ENCODE results near the gene SIX5. TPM values are rescaled to one million over a fixed set of nuclear protein-coding genes. Genes with fewer than 3 reads are reported as not detected.
A peak's percentile ranks its signal among the peaks of the same experiment; 100 is the strongest.
"Not testable (repeated sequence)": the region's sequence is repeated elsewhere in the genome, so short reads cannot be mapped to it uniquely, and the experiment has no call there.

SIX5 gene
- total RNA-seq, 2 experiments from 2014 or later, result 0.53 to 0.89 TPM

- DNase-seq (no peak), ATAC-seq (no peak)
- no peak overlapping the region for H3K4me3 Mint-ChIP-seq
- H3K27ac Mint-ChIP-seq, result no peak overlapping the region
- ChIA-PET CTCF (interaction anchor here (6.3 to 9.6 kb wide), 2 partner anchors 12 to 35 kb away, joined by 32 to 238 read pairs; partner anchors contain the start of gene SIX5), POLR2A (interaction anchor here (0.6 kb wide), 1 partner anchor 47 kb away, joined by 3 read pairs; no protein-coding TSS in a partner anchor)
- H3K27me3 Mint-ChIP-seq (ENCODE audit: low read depth), result peaks cover 9% of the 10 kb centered on the region
- peaks cover 14% of the 10 kb centered on the region for H3K4me1 Mint-ChIP-seq (ENCODE audit: low read depth)
- H3K36me3 Mint-ChIP-seq (ENCODE audit: low read depth), result no peaks in the 10 kb centered on the region
- no peaks in the 10 kb centered on the region for H3K9me3 Mint-ChIP-seq (ENCODE audit: insufficient read depth)
These were observed 36.7 kb upstream of the SIX5 start for GRCh38 chr19:45805719-45806118.

GRCh38 chr19:45804959-45805230, 35.8 kb upstream of the SIX5 start:
- Mint-ChIP-seq H3K27me3 (ENCODE audit: low read depth) (peaks cover 9% of the 10 kb centered on the region), H3K4me3 (no peak overlapping the region), H3K4me1 (ENCODE audit: low read depth) (peaks cover 7% of the 10 kb centered on the region), H3K36me3 (ENCODE audit: low read depth) (no peaks in the 10 kb centered on the region), H3K9me3 (ENCODE audit: insufficient read depth) (no peaks in the 10 kb centered on the region), H3K27ac (no peak overlapping the region)
- DNase-seq (no peak), ATAC-seq (no peak)
- ChIA-PET CTCF (interaction anchor here (6.3 to 9.6 kb wide), 2 partner anchors 13 to 34 kb away, joined by 32 to 238 read pairs; partner anchors contain the start of gene SIX5), POLR2A (no interaction called here)

- DNase-seq, result no peak
- ATAC-seq, result no peak
- Mint-ChIP-seq H3K27ac (no peak overlapping the region), H3K9me3 (ENCODE audit: insufficient read depth) (no peaks in the 10 kb centered on the region), H3K4me1 (ENCODE audit: low read depth) (peaks cover 2% of the 10 kb centered on the region), H3K4me3 (no peak overlapping the region), H3K36me3 (ENCODE audit: low read depth) (no peaks in the 10 kb centered on the region), H3K27me3 (ENCODE audit: low read depth) (peaks cover 9% of the 10 kb centered on the region)
- CTCF ChIA-PET, result interaction anchor here (6.3 to 9.6 kb wide), 2 partner anchors 13 to 33 kb away, joined by 32 to 238 read pairs; partner anchors contain the start of gene SIX5
- POLR2A ChIA-PET, result no interaction called here
These were observed 35.3 kb upstream of the SIX5 start for GRCh38 chr19:45804140-45804958.

- Mint-ChIP-seq H3K27me3 (ENCODE audit: low read depth) (peaks cover 22% of the 10 kb centered on the region), H3K9me3 (ENCODE audit: insufficient read depth) (no peaks in the 10 kb centered on the region), H3K4me1 (ENCODE audit: low read depth) (peaks cover 5% of the 10 kb centered on the region), H3K27ac (no peak overlapping the region), H3K36me3 (ENCODE audit: low read depth) (no peaks in the 10 kb centered on the region), H3K4me3 (no peak overlapping the region)
- POLR2A ChIA-PET, result no interaction called here
- CTCF ChIA-PET, result interaction anchor here (1.5 to 9.6 kb wide), 3 partner anchors 16 to 61 kb away, joined by 4 to 238 read pairs (median 32); partner anchors contain the start of genes SIX5 and SYMPK
- no peak for ATAC-seq
- DNase-seq, result no peak
These were observed 32.6 kb upstream of the SIX5 start for GRCh38 chr19:45801603-45802175.

DNA sequence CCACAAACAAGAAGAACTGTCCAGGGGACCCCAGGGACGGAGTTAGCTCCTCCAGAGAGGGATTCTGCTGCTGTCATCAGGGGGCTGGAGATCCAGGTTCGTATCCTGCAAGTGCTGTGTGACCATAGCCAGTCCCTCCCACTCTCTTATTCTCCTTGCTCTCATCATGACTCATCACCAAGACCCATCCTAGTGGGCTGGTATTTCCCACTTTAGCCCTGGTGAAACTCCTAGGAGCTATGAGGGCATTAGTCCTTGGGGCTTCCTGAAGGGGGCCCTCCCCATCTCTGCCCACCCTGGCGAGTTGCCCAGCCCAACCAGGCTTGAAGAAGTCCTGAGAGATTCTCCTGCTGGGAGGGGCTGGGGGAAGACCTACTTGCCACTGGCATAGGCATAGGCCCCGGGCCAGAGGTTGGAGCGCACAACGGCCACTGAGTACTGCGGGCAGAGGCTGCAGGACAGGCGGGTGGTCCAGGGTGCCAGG, 31.1 kb upstream of the SIX5 start:
- Mint-ChIP-seq H3K9me3 (ENCODE audit: insufficient read depth) (no peaks in the 10 kb centered on the region), H3K36me3 (ENCODE audit: low read depth) (no peaks in the 10 kb centered on the region), H3K27ac (no peak overlapping the region), H3K4me1 (ENCODE audit: low read depth) (peaks cover 5% of the 10 kb centered on the region), H3K4me3 (no peak overlapping the region), H3K27me3 (ENCODE audit: low read depth) (peaks cover 28% of the 10 kb centered on the region)
- no peak for DNase-seq
- ChIA-PET POLR2A (interaction anchor here (0.6 to 1.2 kb wide), 2 partner anchors 31 to 44 kb away, joined by 3 to 8 read pairs; partner anchors contain the start of gene SIX5), CTCF (interaction anchor here (1.1 to 9.6 kb wide), 15 partner anchors 8 to 108 kb away, joined by 3 to 238 read pairs (median 9); partner anchors contain the start of genes QPCTL, RSPH6A, SIX5 and SNRPD2)
- ATAC-seq, result no peak

DNA sequence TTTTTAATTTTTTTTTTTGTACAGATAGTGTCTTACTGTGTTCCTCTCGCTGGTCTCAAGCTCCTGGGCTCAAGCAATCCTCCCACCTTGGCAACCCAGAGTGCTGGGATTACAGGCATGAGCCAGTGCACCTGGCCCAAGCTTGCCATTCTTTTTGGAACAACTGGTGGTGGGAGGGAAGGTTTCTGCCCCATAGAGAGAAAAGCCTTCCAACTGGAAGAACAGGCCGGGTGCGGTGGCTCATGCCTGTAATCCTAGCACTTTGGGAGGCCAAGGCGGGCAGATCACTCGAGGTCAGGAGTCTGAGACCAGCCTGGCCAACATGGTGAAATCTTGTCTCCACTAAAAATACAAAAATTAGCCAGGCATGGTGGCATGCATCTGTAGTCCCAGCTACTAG, 30.5 kb upstream of the SIX5 start:
- H3K36me3 Mint-ChIP-seq (ENCODE audit: low read depth), result not testable (repeated sequence)

DNA sequence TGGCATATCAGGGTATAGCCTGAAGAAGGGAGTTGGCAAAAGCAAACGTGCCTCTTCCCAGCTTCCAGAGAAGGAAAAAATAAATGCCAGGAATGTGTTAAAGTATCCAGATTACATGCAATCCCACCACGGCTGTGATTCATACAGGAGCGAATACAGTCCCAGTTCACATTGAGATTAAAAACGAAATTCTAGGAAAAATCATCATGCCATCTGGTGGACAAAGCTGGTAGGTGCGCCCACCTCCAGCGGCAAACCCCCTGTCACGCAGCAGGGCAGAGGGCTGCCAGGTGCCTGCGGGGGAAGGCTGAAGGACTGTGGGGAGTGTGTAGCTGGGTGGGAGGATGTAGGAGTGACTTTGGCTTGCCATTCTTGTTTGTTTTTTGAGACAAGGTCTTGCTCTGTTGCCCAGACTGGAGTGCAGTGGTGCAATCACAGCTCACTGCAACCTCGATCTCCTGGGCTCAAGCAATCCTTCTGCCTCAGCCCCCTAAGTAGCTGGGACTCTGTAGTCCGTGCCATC, 30.0 kb upstream of the SIX5 start:
- DNase-seq (peak; percentile 65), ATAC-seq (peak; percentile 66)
- peaks cover 34% of the 10 kb centered on the region for H3K27me3 Mint-ChIP-seq (ENCODE audit: low read depth)

More for the DNA sequence above, 30.5 kb upstream of the SIX5 start:
- not testable (repeated sequence) for H3K4me1 Mint-ChIP-seq (ENCODE audit: low read depth); H3K9me3 Mint-ChIP-seq (ENCODE audit: insufficient read depth); H3K27ac Mint-ChIP-seq; ATAC-seq; DNase-seq; H3K4me3 Mint-ChIP-seq
- ChIA-PET CTCF (interaction anchor here (0.6 to 9.6 kb wide), 20 partner anchors 8 to 215 kb away, joined by 3 to 238 read pairs (median 5); partner anchors contain the start of genes OPA3, QPCTL, RSPH6A and SIX5), POLR2A (interaction anchor here (1.2 kb wide), 1 partner anchor 30 kb away, joined by 8 read pairs; the partner anchor contains the start of gene SIX5)
- peaks cover 33% of the 10 kb centered on the region for H3K27me3 Mint-ChIP-seq (ENCODE audit: low read depth)

DNA sequence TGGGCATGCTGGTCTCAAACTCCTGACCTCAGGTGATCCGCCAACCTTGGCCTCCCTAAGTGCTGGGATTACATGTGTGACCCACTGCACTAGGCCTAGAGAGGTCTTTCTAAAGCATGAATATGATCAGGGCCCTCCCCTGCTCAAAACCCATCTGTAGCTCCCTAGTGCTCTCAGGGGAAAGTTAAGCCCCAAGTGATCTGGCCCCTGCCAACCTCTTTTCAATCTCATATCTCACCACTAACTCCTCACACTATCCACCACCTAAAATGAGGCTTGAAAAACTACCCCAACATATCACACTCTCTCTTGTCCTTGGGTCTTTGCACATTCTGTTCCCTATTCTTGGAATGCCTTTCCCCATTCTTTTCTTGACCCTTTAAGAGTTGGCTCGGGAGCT, 25.6 kb upstream of the SIX5 start:
- ChIA-PET POLR2A (no interaction called here), CTCF (interaction anchor here (2.2 to 8.2 kb wide), 2 partner anchors 23 to 25 kb away, joined by 8 to 62 read pairs; partner anchors contain the start of gene SIX5)
- DNase-seq (no peak), ATAC-seq (no peak)
- Mint-ChIP-seq H3K27me3 (ENCODE audit: low read depth) (peaks cover 42% of the 10 kb centered on the region), H3K9me3 (ENCODE audit: insufficient read depth) (no peaks in the 10 kb centered on the region), H3K4me3 (no peak overlapping the region), H3K27ac (no peak overlapping the region), H3K4me1 (ENCODE audit: low read depth) (peaks cover 32% of the 10 kb centered on the region), H3K36me3 (ENCODE audit: low read depth) (peaks cover 7% of the 10 kb centered on the region)

More for the DNA sequence above, 30.0 kb upstream of the SIX5 start:
- Mint-ChIP-seq H3K9me3 (ENCODE audit: insufficient read depth) (no peaks in the 10 kb centered on the region), H3K27ac (no peak overlapping the region), H3K36me3 (ENCODE audit: low read depth) (no peaks in the 10 kb centered on the region), H3K4me1 (ENCODE audit: low read depth) (peaks cover 5% of the 10 kb centered on the region), H3K4me3 (no peak overlapping the region)
- POLR2A ChIA-PET, result interaction anchor here (1.2 kb wide), 1 partner anchor 30 kb away, joined by 8 read pairs; the partner anchor contains the start of gene SIX5
- CTCF ChIA-PET, result interaction anchor here (0.6 to 9.6 kb wide), 21 partner anchors 8 to 214 kb away, joined by 3 to 238 read pairs (median 5); partner anchors contain the start of genes OPA3, QPCTL, RSPH6A and SIX5

DNA sequence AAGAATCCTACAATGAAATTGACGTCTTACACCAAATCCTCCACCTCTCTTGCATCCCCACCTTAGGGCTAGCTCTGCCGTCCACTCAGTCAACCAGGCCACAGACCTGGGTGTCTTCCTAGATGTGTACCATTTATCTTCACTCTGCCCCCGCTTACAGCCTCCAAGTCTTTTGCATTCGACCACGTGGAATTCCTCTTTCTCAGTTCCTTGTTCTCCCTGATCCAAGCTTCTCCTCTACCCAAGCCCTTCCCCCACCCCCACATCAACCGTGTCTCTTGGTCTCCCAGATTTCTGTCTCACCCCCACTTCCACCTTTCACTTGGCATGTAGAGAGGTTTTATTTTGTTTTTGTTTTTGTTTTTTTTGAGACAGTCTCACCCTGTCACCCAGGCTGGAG, 24.8 kb upstream of the SIX5 start:
- no peak overlapping the region for H3K27ac Mint-ChIP-seq
- peaks cover 29% of the 10 kb centered on the region for H3K4me1 Mint-ChIP-seq (ENCODE audit: low read depth)
- H3K36me3 Mint-ChIP-seq (ENCODE audit: low read depth), result peaks cover 15% of the 10 kb centered on the region
- peaks cover 46% of the 10 kb centered on the region for H3K27me3 Mint-ChIP-seq (ENCODE audit: low read depth)
- no peak for ATAC-seq
- no peak overlapping the region for H3K4me3 Mint-ChIP-seq
- POLR2A ChIA-PET, result no interaction called here
- no peak for DNase-seq
- CTCF ChIA-PET, result interaction anchor here (2.5 to 8.2 kb wide), 2 partner anchors 15 to 25 kb away, joined by 8 to 62 read pairs; partner anchors contain the start of gene SIX5
- H3K9me3 Mint-ChIP-seq (ENCODE audit: insufficient read depth), result no peaks in the 10 kb centered on the region

GRCh38 chr19:45793178-45793564, 24.1 kb upstream of the SIX5 start:
- ChIA-PET POLR2A (interaction anchor here (0.6 kb wide), 1 partner anchor 77 kb away, joined by 4 read pairs; no protein-coding TSS in a partner anchor), CTCF (interaction anchor here (1.0 to 8.2 kb wide), 4 partner anchors 14 to 101 kb away, joined by 3 to 62 read pairs (median 10); partner anchors contain the start of genes QPCTL and SIX5)
- ATAC-seq (no peak), DNase-seq (no peak)
- H3K27ac Mint-ChIP-seq, result peak overlapping the region; percentile 84
- H3K36me3 Mint-ChIP-seq (ENCODE audit: low read depth), result peaks cover 22% of the 10 kb centered on the region
- H3K4me1 Mint-ChIP-seq (ENCODE audit: low read depth), result peaks cover 27% of the 10 kb centered on the region
- H3K27me3 Mint-ChIP-seq (ENCODE audit: low read depth), result peaks cover 50% of the 10 kb centered on the region
- H3K9me3 Mint-ChIP-seq (ENCODE audit: insufficient read depth), result no peaks in the 10 kb centered on the region
- H3K4me3 Mint-ChIP-seq, result peak overlapping the region; percentile 73

DNA sequence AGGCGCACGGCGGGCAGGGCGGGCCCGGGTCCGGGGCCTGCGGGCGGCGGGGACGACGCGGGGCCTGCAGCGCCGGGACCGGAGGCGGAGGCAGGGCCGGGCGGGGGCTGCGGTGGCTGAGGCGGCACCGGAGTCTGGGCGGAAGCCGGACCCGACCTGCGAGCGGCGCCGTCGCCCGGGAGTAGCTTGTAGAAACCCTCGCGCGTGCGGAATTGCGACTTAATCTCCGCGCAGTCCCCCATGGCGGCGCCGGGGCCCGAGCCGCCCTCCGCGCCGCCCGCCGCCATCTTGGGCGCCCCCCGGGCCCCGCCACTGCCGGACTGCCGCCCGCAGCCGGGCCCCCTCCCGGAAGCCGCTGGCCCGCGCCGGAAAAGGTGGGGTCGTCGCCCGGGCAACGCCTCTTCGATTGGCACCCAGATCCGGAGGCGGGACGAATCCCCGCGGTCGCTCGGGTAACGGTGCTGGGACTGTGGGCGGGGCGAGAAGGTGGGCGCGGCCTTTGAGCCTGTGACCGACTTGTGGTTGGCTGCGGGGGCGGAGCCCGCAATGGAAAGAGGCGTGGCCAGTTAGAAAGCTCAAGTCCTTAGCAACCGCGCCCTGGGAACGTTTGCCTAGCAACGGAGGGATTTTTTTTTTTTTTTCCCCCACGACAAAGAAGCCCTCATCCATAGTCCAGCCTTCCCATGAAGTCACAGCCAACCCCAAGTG, 23.6 kb upstream of the SIX5 start, which contains the start of gene DMWD:
TSS of gene DMWD (minus strand) at position 376 of the 708 bp plus-strand sequence. CDS start at position 287, 89 bp downstream.
- peak; percentile 100 for DNase-seq
- H3K4me1 Mint-ChIP-seq (ENCODE audit: low read depth), result peaks cover 27% of the 10 kb centered on the region
- ATAC-seq, result peak; percentile 85

More for the DNA sequence above, 23.6 kb upstream of the SIX5 start, which contains the start of gene DMWD:
- ChIA-PET POLR2A (interaction anchor here (0.6 to 1.2 kb wide), 2 partner anchors 62 to 76 kb away, joined by 4 read pairs; partner anchors contain the start of gene FBXO46), CTCF (interaction anchor here (1.0 to 8.2 kb wide), 6 partner anchors 14 to 100 kb away, joined by 3 to 62 read pairs (median 6); partner anchors contain the start of genes QPCTL and SIX5)
- peaks cover 24% of the 10 kb centered on the region for H3K36me3 Mint-ChIP-seq (ENCODE audit: low read depth)
- peak within 1 kb of the TSS; percentile 84 for H3K27ac Mint-ChIP-seq
- no peaks in the 10 kb centered on the region for H3K9me3 Mint-ChIP-seq (ENCODE audit: insufficient read depth)
- peaks cover 49% of the 10 kb centered on the region for H3K27me3 Mint-ChIP-seq (ENCODE audit: low read depth)
- peak within 1 kb of the TSS; percentile 82 for H3K4me3 Mint-ChIP-seq

Data from activated CD8-positive, alpha-beta T cell treated with anti-CD3 and anti-CD28 coated beads, Interleukin-2, amount 10 ng/mL, durations not matched to agents 7 days and 5 days (primary cell).